HG03103 (cell line): ENCODE results near the gene MMP24.

ENCODE experiments used
- ATAC-seq: cut with Tn5 transposase; IDR thresholded peaks from one replicate; pipeline ENCODE4 v1.9.1; 2021; ENCODE audit warnings: low read depth; ENCODE audit not compliant: unreplicated experiment

MMP24 gene

GRCh38 chr20:35326021-35326739, 99.7 kb downstream of the MMP24 start:
- ATAC-seq, result no peak
